Right ventricle myocardium inferior (tissue), 1 donor: ENCODE results near the gene VWA8. TPM values are rescaled to one million over a fixed set of nuclear protein-coding genes. Genes with fewer than 3 reads are reported as not detected.
"Not testable (repeated sequence)": the region's sequence is repeated elsewhere in the genome, so short reads cannot be mapped to it uniquely, and the experiment has no call there.

Experiments
- ATAC-seq: fragments of 200-7000 bp; cut with Tn5 transposase; one replicate; pipeline ENCODE4 v1.9.1; 2020; ENCODE audit warnings: mild to moderate bottlenecking, moderate library complexity
- DNase-seq: peaks from one replicate; pipeline ENCODE4 v3.0.0; 2021; ENCODE audit errors: missing footprints
- intact Hi-C: fragments of 100-400 bp; cut with DNase I; formaldehyde crosslinking; loops from one replicate; pipeline ENCODE4 v1.11.0; 2022
- total RNA-seq: library from RNA; stranded (reverse); fragmentation: NEBNext Ultra II Directional; extraction: Animal tissue kit (Norgen Biotek cat#: 25700); gene quantifications from one replicate; pipeline ENCODE4 v1.2.1, GENCODE V29; 2021
- donor health status: DM: no; HTN: yes; CAD: no; lungs with severe emphysema.

Gene VWA8
- total RNA-seq, 1 donor from 2014 or later, result 40.1 TPM

GRCh38 chr13:41601718-41602445, 359.0 kb downstream of the VWA8 start:
- intact Hi-C loops, result no loop called here
- no peak for DNase-seq
- no peak for ATAC-seq

DNA sequence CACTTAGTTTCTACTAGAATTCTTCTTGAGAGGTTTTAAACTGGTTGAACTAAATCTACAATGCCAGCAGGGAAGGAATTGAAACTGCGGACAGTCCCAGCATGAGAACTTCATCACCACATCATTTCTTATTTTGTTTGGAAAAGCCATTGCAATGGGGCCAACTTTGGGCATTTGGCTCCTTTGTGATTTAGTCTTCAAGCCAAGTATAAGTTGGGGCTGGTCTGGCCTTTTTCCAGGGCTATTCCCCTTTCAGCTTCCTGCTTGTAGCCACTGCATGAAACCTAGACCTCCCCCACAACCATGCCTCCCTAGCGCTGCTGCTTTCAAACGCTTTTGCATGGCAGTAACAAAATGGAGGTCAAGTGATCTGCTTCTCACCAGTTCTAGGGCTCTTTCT, 361.3 kb downstream of the VWA8 start:
- no peak for DNase-seq
- no peak for ATAC-seq
- intact Hi-C loops, result no loop called here

DNA sequence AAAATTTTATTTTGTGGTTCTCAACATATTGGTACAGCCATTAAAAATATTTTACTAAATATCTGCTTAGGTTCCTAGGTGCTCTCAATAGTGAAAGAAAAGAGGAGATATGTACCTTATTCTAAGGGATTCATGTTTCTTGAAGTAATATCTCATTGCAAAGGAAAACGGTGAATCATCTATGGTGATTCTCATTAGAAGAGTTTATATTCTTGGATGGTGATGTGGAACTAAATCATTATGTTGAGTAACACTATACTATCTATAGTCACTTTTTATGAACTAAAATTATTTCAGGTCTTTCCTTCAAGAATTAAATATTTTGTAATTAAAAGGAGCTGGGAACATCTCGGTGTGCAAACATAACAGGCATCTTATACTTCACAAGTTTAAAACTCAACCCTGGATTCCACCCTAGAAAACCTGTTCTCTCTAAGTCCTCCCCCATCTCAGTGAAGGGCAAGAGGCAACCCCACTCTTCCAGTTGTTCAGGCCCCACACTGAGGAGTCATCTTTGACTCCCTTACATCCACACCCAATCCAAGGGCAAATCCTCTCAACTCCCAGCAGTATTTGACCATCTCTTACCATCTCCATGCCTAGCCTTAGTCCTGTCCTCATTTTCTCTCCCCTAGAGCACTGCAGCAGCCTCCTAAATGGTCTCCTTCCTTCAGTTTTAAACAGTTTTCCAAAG, 363.4 kb downstream of the VWA8 start:
- DNase-seq (no peak), ATAC-seq (no peak)
- intact Hi-C loops, result no loop called here

DNA sequence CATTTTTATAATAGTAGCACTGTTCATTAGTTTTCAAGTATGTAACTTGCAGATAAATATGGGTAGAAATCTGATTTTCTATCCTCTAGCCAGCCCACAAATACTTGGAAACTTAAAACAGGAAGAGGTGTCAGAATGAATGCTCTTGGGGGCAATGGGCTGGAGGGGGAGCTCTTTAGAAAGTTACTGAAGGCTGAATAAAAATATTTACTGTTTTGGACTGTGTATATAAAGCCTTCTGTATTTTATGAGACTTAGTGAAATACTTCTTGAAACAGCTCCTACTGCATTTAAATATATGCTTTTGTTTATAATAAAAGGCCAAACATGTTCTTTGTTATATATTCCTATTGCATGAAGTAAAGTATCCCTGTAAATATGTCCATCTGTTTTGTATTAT, 364.7 kb downstream of the VWA8 start:
- intact Hi-C loops, result no loop called here
- DNase-seq, result no peak
- ATAC-seq, result no peak

- ATAC-seq (no peak), DNase-seq (no peak)
- intact Hi-C loops, result no loop called here
Observed at GRCh38 chr13:41595298-41595697, 365.6 kb downstream of the VWA8 start.

DNA sequence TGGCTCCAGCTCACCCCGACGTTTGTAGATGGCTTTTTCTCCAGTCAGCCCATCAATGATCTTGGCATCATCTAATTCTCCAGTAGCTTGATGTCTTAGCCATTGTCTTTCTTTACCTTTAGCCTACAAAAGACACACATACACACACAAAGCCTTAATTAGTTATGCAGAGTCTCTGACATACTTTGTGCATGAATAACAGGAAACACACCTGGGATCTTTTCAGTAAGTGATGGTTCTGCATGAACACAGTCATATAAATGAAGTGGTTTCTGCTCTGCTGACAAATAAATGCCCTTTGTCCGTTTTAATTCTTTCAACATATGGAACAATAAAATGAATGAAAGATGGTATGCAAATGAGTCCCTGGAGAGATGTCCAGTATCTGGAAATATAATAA, 370.3 kb downstream of the VWA8 start:
- ATAC-seq (no peak), DNase-seq (no peak)
- intact Hi-C loops, result no loop called here

- ATAC-seq (no peak), DNase-seq (no peak)
- intact Hi-C loops, result no loop called here
Observed at GRCh38 chr13:41590122-41590521, 370.8 kb downstream of the VWA8 start.

- no peak for DNase-seq
- ATAC-seq, result no peak
- intact Hi-C loops, result no loop called here
Observed at GRCh38 chr13:41589434-41589833, 371.5 kb downstream of the VWA8 start.

- intact Hi-C loops, result no loop called here
- DNase-seq (no peak), ATAC-seq (no peak)
Observed at GRCh38 chr13:41588899-41589298, 372.0 kb downstream of the VWA8 start.

GRCh38 chr13:41588448-41588847, 372.5 kb downstream of the VWA8 start:
- no peak for ATAC-seq
- no peak for DNase-seq
- intact Hi-C loops, result no loop called here

- no peak for ATAC-seq
- peak; percentile 62 for DNase-seq
- intact Hi-C loops, result no loop called here
Observed at GRCh38 chr13:41587490-41587889, 373.4 kb downstream of the VWA8 start.

- intact Hi-C loops, result no loop called here
- no peak for ATAC-seq
Observed at GRCh38 chr13:41586216-41586615, 374.7 kb downstream of the VWA8 start.

DNA sequence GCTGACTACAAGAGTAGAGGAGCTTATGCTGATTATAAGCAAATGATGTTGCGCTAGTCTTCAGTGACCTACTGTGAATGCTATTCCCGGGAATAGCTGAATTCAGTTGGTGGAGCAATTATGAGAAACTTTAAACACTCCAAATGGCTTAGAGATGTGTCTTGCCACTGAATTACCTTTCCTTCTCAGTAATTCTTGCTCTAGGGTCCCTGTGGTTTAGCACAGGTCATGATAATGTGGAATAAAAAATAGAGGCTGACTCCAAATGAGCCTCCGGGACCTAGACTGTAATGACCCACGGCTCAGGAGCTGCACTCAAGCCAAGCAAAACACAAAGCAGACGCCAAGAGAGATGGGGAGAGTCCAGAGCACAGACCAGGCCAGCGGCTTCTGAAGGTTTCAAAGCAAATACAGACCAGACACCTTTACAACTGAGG, 378.9 kb downstream of the VWA8 start:
- DNase-seq, result no peak
- intact Hi-C loops, result no loop called here
- peak; percentile 55 for ATAC-seq

More at GRCh38 chr13:41586216-41586615, 374.7 kb downstream of the VWA8 start:
- no peak for DNase-seq

DNA sequence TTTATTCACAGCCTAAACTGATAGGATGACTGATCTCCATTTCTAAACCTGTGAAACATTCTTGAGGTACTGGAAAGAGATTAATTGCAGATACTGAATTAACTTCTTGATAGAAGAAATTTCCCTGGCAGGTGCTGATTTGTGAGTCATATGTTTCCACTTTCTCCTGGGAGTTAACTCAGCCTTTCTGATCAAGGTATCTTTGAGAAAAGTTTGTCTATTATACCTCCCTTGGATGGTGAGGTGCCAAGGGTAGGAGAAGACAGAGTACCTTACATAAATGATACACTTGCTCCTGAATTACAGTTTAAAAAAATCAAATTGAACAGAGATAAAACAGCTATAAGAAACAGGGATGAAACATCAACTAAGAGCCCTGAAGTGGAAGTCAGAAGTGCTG, 380.6 kb downstream of the VWA8 start:
- DNase-seq (no peak), ATAC-seq (no peak)
- intact Hi-C loops, result no loop called here

- intact Hi-C loops, result no loop called here
- no peak for DNase-seq
- ATAC-seq, result no peak
Observed at GRCh38 chr13:41579881-41580280, 381.0 kb downstream of the VWA8 start.

DNA sequence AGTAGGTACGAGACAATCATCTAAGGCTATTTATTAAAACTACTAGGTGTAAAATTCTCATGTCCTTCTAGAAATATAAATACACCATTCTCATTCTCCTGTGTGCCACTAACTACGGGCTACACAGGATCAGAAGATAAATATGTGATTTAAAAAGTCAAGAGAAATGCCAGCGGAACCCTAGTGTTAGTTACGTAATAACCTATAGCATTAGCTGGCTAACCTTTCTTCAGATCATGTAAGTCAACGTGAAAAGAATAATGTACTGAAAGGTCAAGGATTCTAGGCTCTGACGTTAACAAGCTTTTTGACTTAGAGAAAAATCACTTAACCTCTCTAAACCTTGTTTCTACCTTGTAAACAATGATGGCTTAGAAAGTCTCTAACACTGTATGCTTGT, 381.7 kb downstream of the VWA8 start:
- ATAC-seq (no peak), DNase-seq (no peak)
- intact Hi-C loops, result no loop called here

GRCh38 chr13:41578371-41578770, 382.5 kb downstream of the VWA8 start:
- DNase-seq (no peak), ATAC-seq (no peak)
- intact Hi-C loops, result no loop called here

- intact Hi-C loops, result no loop called here
- DNase-seq, result no peak
- peak; percentile 95 for ATAC-seq
Observed at GRCh38 chr13:41577436-41577835, 383.5 kb downstream of the VWA8 start.

DNA sequence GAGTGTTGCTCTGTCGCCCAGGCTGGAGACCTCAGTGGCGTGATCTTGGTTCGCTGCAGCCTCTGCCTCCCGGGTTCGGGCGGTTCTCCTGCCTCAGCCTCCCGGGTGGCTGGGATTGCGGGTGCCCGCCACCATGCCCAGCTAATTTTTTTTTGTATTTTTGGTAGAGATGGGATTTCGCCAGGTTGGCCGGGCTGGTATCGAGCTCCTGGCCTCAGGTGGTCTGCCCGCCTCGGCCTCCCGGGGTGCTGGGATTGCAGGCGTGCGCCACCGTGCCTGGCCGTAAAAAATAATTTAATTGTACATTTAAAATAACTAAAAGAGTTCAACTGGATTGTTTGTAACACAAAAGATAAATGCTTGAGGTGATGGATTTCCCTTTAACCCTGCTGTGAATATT, 387.3 kb downstream of the VWA8 start:
- DNase-seq, intact Hi-C loops: not testable (repeated sequence)

GRCh38 chr13:41571817-41572340, 389.0 kb downstream of the VWA8 start:
- ATAC-seq, DNase-seq, intact Hi-C loops: not testable (repeated sequence)

More for the DNA sequence above, 387.3 kb downstream of the VWA8 start:
- not testable (repeated sequence) for ATAC-seq
